HTERT RPE-1 (cell line): ENCODE measurements around the gene DCDC2B.

ENCODE experiments used
- in situ Hi-C: fragments of 300-500 bp; cut with MboI; formaldehyde crosslinking; loops from 4 replicates; pipeline ENCODE4 v1.14.3; 2020; ENCODE audit warnings: low sequenced_read_pairs

Gene DCDC2B

DNA sequence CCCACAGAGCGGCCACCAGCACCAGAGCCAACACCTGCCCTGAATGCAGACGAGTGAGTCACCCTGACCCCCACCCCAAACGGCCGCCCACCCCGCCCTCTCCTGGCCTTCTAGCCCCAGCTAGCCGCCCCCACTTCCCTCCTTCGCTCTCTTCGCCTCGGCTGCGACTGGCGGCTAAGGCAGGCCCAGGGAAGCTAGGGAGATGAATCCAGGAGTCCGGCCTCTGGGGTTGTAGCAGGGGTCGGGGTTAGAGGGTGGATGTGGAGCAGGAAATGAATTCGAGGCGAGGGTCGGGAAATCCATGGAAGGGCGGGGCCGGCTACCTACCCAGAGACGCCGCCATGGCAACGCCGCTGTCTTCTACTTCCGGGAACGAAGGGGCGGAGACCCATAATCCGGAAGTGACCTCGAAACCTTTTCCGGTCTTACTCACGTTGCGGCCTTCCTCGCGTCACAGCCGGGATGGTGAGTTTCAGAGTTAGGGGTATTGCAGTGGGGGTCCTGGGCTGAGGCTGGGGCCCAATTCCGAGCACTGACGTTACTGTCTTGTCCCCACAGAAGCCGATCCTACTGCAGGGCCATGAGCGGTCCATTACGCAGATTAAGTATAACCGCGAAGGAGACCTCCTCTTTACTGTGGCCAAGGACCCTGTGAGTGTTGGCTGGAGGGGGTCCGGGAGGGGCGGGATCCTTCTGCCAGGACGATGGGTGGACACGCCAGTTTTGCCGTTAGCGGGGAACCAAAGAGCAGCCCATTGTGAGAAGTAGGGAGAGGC lies 13.3 kb downstream of the DCDC2B start, which contains the start of the genes EIF3I and TMEM234:
Gene EIF3I (plus strand): TSS at position 428 of the 776 bp plus-strand sequence. CDS start 35 bp downstream, at position 463.
Gene TMEM234 (minus strand): TSS at position 374 of the 776 bp plus-strand sequence. CDS start 31 bp downstream, at position 343.
- in situ Hi-C loops, result no loop called here

DNA sequence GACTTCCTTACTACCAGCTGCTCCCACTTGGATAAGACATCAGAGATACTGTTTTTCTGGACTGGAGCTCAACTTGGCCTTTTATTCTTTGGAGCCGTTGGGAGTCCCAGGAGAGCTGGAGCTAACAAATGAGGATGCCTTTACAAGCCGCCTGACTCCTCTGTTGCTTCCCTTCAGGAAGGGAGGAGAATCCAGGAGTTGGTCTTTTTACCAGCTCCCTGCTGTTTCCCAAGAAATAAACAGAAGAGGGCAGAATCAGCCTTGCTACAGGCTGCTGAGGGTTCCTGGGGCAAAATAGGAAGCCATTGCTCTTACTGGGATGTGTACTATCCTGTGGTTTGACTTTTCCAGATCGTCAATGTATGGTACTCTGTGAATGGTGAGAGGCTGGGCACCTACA lies 14.8 kb downstream of the DCDC2B start:
- in situ Hi-C loops, result no loop called here

DNA sequence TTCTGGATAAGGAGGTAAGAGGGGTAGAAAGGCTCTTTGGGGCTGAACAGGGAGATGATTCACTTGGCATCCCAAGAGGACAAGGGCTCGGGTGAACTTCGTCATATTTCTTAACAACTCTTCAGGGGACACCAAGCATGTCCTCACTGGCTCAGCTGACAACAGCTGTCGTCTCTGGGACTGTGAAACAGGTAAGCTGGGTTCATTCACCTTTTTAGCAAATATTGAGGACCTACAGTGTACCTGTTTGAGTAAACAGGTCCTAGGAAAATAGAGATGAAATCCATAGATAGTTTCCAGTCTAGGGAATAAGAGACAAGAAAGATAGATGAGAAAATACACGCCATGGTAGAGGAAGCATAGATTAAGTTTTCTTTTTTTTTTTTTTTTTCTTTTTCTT lies 15.4 kb downstream of the DCDC2B start:
- in situ Hi-C loops, result no loop called here

GRCh38 chr1:32228771-32229170 lies 19.9 kb downstream of the DCDC2B start:
- in situ Hi-C loops, result no loop called here

DNA sequence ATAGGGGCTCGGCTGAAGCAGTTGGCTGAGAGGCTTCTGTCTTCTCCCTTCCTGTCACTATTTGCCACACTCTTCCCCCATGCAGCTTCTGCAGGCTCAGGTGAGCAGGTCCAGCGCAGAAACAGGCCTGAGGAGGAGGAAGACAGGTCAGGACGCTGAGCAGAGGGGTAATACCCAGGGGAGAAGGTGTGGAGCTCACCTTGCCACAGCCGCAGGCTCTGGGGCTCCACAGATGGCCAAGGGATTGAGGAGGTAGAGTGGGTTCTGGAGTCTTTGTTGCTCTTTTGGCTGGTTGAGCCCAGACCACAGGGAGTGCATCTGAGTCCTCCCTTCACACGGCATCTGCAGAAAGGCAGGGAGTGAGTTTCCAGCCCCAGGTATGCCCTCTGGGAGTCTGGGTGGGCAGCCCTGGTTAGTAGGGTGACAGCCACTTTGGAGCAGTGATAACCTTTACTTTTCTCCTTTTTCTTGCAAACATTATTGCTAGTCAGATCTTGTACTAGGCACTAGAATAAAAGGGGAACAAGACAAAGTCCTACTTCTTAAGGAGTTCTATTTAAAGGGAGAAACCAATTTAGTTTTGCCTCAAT lies 23.0 kb downstream of the DCDC2B start:
- in situ Hi-C loops, result no loop called here

DNA sequence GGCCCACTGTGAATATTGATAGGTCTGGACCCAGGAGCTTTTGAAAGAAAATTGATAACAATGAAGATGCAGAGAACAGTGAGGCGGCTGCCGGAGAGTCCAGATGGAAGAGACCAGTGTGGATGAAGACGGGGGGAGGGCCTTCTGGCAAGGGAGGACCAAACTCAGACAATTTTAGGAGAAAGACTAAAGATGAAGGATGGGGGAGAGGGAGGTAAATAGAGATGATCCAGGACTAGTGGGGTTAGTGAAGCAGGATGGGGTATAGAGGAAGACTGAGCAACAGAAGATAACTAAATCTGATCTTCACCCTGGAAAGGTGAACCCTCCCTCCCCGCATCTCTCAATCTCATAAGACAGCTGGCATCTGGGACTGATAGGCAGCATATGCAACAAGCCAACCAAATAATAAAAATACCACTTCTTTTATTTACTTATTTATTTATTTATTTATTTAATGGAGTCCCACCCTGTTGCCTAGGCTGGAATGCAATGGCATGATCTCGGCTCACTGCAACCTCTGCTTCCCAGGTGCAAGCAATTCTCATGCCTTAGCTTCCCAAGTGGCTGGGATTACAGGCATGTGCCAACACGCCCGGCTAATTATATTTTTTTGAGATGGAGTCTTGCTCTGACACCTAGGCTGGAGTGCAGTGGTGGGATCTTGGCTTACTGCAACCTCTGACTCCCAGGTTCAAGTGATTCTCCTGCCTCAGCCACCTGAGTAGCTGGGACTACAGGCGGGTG lies 23.8 kb downstream of the DCDC2B start:
- in situ Hi-C loops, result no loop called here

DNA sequence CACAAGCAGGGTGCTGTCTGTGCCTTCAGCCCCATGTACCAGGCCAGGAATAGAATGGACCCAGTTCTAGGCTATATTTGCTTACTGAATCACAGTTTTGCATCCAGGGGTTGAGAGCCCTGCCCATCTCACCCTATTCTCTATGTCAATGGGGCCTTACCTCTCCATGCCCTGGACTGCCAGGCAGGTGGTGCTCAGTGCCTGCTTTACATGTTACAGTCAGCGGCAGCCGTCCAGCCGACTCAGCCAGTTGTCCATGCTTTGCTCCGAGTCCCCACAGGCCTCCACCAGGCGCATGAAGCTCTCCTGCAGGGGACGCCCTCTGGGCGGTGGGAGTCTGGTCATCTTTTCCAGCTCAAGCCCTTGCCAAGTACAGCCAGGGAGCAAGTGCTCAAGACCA lies 25.9 kb downstream of the DCDC2B start:
- in situ Hi-C loops, result no loop called here

DNA sequence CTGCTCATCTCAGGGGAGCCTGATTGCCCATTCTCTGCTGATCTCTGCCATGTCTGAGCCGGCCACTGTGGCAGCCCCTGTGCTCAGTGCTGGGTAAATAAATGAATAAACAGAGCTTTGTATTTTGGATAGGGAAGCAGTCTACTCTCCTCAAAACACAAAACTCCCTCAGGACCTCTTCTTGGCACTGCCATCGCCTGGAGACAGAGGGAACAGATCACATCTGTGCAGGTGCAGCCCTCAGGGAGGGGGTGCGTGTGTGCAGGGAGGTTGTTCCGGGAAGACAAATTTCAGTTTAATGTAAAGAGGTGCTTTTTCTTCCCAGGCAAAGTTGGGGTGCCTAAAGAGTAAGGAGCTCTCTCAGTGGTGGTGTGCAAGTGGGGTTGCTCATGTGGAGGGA lies 30.4 kb downstream of the DCDC2B start:
- in situ Hi-C loops, result no loop called here

DNA sequence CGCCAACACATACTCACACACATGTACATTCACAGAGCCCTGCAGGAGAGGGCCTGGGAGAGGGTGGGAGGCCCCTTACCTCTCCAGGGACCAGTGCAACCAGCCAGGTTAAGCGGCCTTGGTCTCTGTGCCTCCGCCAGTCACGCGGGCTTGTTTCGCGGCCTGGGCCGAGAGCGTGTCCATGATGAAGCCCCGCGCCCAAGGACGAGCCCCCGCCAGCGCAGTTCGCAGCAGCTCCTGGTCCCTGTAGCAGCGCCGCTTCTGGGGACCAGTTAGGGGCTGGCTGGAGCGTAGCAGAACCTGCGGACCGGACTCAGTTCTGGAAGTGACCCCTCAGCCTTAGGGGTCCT lies 30.9 kb downstream of the DCDC2B start:
- in situ Hi-C loops, result no loop called here

DNA sequence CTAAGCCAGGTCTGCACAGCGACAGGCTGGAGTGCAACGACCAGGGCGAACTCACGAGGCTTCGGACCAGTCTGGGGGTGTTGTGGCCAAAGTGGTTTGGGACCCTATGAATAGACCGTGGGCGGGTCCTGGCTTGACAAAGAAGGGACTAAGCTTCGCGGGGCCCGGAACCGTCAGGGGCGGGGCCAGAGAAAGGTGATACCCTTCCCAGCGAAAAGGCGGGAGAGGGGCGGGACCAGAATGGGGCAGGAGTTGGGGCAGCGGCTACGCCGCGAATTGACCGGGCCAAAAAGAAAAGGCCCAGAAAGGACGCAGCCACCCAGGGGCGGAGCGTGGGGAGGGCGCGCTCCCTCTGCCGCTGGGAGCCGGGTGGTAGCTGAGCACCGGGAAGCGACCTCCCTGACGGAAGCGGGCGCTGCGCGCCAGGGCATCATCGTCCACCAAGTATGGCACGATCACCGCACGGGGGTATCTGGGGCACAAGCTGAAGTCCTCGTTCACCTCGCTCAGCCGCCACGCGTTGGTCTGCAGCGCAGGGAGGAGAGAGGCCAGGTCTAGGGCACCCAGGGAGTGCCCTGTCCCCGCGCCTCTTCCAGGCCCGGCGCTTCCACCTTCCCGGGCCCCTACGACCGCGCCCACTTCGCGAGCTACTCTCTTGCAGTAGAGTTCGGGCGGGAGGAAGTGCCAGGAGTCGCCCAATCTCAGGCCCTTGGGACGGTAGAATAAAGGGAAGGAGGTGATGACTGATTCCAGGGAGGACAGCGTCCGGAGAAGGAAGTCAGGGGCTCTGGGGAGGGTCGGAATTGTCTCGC lies 31.5 kb downstream of the DCDC2B start:
- in situ Hi-C loops, result no loop called here

GRCh38 chr1:32241001-32241763 lies 32.3 kb downstream of the DCDC2B start:
- in situ Hi-C loops, result no loop called here

- in situ Hi-C loops, result no loop called here
Observed at GRCh38 chr1:32242341-32242851, 33.5 kb downstream of the DCDC2B start.

DNA sequence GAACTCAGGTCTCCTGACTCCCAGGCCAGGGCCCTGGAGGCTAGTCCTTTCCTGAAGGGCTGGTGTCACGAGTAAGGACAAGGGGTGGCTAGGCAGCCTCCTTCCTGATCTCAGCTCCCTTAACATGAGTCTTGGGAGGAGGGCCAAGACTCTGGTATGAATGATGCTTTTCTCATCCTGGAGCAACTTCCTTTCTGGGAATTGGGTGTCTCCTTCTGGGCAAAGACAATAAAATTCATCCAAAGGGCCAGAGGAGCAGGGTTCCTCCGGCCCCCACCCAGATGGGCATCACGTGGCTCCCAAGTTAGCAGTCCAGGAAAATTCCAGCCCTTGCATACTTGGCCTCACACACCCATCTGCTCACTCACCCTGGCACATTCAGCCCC lies 38.0 kb downstream of the DCDC2B start, which contains the start of gene FAM167B:
Gene FAM167B (plus strand): TSS at position 335 of the 386 bp plus-strand sequence. CDS start 200 bp downstream, outside the sequence.
- in situ Hi-C loops, result no loop called here

DNA sequence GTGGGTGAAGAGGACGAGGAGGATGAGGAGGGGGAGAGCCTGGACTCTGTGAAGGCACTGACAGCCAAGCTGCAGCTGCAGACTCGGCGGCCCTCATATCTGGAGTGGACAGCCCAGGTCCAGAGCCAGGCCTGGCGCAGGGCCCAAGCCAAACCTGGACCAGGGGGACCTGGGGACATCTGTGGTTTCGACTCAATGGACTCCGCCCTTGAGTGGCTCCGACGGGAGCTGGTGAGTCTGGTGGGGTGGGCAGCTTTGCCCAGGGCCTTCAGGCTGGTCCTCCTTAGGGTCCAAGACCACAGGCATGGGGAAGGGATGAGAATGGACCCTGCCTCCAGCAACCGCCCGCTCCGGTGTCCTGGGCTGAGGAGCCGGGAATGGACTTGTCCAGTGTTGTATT lies 38.6 kb downstream of the DCDC2B start:
- in situ Hi-C loops, result no loop called here

- in situ Hi-C loops, result no loop called here
Observed at GRCh38 chr1:32247983-32248889, 39.3 kb downstream of the DCDC2B start.

GRCh38 chr1:32249831-32250525 lies 41.1 kb downstream of the DCDC2B start:
- in situ Hi-C loops, result no loop called here

DNA sequence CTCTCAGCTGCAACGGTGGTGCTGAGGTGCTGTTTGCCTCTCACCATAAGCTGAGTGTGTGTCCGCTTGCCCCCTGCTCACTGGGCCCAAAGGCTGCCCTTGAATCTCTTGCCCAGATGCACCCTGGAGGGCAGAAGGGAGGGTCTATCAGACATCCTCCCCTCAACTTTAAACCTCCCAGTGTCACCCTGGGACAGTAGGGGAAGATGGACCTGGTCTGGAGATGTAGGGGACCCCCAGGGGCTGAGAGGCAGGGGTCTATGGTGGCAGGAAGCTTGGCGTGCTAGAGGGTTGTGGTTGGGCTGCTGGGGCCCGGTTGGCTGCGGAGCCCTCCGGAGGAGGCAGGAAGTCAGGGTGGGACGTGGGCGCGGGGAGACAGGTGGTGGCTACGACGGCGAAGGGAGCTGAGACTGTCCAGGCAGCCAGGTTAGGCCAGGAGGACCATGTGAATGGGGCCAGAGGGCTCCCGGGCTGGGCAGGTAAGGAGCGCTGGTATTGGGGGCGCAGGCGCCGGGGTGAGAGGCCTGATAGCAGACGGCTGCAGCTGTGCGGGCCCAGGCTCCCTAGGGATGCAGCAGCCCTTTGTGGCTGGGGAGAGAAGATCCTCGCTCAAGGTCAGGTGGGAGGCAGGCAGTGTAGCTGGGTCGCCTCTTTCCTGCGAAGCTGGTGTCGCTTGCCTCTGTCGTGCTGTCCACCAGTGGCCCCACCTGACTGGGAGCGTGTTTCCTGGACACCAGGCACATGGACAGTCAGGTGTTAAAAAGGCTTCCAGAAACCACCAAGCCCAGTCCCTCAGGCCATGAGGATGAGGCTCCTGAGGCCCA lies 42.2 kb downstream of the DCDC2B start, which contains the start of gene LCK:
Gene LCK (plus strand): TSS at position 373 of the 824 bp plus-strand sequence. CDS start 23,065 bp downstream, outside the sequence.
- in situ Hi-C loops, result no loop called here
